ENCODE data around the gene TMEM42.

DNA sequence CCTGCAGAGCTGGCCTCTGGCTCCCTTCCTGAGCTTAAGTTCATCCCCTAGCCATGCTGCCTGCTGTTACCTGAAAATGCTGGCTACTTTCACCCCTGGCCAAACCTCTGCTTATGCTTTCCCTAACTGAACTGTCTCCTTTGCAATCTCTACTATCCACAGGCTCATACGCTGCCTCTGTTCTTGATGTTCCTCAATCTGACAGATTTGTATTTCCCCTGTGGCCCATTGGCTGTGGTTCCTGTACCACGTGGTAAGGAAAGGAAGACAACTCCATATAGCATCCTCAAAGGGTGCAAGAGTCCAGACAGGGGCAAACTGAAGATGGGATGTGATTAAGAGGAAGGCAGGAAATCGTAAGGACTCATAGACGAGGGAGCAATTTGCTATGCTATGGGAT, 45.9 kb downstream of the TMEM42 start:
- no peak for TF ChIP-seq RARB (CRISPR knock-in tag; IDR thresholded peaks at IDR 0.05)
- TF ChIP-seq, protein P1, sequence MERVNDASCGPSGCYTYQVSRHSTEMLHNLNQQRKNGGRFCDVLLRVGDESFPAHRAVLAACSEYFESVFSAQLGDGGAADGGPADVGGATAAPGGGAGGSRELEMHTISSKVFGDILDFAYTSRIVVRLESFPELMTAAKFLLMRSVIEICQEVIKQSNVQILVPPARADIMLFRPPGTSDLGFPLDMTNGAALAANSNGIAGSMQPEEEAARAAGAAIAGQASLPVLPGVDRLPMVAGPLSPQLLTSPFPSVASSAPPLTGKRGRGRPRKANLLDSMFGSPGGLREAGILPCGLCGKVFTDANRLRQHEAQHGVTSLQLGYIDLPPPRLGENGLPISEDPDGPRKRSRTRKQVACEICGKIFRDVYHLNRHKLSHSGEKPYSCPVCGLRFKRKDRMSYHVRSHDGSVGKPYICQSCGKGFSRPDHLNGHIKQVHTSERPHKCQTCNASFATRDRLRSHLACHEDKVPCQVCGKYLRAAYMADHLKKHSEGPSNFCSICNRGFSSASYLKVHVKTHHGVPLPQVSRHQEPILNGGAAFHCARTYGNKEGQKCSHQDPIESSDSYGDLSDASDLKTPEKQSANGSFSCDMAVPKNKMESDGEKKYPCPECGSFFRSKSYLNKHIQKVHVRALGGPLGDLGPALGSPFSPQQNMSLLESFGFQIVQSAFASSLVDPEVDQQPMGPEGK (CRISPR knock-in tag; IDR thresholded peaks at IDR 0.05; ENCODE audit: borderline replicate concordance), result no peak
- no peak for TF ChIP-seq SNAI2 (CRISPR knock-in tag; IDR thresholded peaks at IDR 0.05)
- TF ChIP-seq ISL1 (CRISPR knock-in tag; IDR thresholded peaks at IDR 0.05), result no peak
- no peak for TF ChIP-seq ZC3H10 (CRISPR knock-in tag; IDR thresholded peaks at IDR 0.05)
- no peak for TF ChIP-seq GLIS3 (CRISPR knock-in tag; IDR thresholded peaks at IDR 0.05)
- no peak for TF ChIP-seq TOX (CRISPR knock-in tag; IDR thresholded peaks at IDR 0.05; ENCODE audit: borderline replicate concordance)
- TF ChIP-seq, protein P2, sequence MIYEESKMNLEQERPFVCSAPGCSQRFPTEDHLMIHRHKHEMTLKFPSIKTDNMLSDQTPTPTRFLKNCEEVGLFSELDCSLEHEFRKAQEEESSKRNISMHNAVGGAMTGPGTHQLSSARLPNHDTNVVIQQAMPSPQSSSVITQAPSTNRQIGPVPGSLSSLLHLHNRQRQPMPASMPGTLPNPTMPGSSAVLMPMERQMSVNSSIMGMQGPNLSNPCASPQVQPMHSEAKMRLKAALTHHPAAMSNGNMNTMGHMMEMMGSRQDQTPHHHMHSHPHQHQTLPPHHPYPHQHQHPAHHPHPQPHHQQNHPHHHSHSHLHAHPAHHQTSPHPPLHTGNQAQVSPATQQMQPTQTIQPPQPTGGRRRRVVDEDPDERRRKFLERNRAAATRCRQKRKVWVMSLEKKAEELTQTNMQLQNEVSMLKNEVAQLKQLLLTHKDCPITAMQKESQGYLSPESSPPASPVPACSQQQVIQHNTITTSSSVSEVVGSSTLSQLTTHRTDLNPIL (CRISPR knock-in tag; IDR thresholded peaks at IDR 0.05; ENCODE audit: low read depth), result no peak
- no peak for TF ChIP-seq BACH2 (CRISPR knock-in tag; IDR thresholded peaks at IDR 0.05; ENCODE audit: borderline replicate concordance)
- TF ChIP-seq, protein P3, sequence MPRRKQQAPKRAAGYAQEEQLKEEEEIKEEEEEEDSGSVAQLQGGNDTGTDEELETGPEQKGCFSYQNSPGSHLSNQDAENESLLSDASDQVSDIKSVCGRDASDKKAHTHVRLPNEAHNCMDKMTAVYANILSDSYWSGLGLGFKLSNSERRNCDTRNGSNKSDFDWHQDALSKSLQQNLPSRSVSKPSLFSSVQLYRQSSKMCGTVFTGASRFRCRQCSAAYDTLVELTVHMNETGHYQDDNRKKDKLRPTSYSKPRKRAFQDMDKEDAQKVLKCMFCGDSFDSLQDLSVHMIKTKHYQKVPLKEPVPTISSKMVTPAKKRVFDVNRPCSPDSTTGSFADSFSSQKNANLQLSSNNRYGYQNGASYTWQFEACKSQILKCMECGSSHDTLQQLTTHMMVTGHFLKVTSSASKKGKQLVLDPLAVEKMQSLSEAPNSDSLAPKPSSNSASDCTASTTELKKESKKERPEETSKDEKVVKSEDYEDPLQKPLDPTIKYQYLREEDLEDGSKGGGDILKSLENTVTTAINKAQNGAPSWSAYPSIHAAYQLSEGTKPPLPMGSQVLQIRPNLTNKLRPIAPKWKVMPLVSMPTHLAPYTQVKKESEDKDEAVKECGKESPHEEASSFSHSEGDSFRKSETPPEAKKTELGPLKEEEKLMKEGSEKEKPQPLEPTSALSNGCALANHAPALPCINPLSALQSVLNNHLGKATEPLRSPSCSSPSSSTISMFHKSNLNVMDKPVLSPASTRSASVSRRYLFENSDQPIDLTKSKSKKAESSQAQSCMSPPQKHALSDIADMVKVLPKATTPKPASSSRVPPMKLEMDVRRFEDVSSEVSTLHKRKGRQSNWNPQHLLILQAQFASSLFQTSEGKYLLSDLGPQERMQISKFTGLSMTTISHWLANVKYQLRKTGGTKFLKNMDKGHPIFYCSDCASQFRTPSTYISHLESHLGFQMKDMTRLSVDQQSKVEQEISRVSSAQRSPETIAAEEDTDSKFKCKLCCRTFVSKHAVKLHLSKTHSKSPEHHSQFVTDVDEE (CRISPR knock-in tag; IDR thresholded peaks at IDR 0.05), result no peak
- no peak for TF ChIP-seq OSR1 (CRISPR knock-in tag; IDR thresholded peaks at IDR 0.05)
- no peak for TF ChIP-seq PPARA (CRISPR knock-in tag; IDR thresholded peaks at IDR 0.05; ENCODE audit: borderline replicate concordance)
- TF ChIP-seq ESRRG (CRISPR knock-in tag; IDR thresholded peaks at IDR 0.05), result no peak

Measured in SK-N-SH treated with all-trans-retinoic acid at 6 μM for 48 hours (cell line).